IPS-15b (cell line): ENCODE results near the gene USH1G.

Experiments
- H3K27me3 ChIP-seq: one replicate; pipeline ENCODE4 v1.6.1; 2013; ENCODE audit warnings: low read length; ENCODE audit not compliant: control insufficient read depth, insufficient read depth
- H3K36me3 ChIP-seq: one replicate; pipeline ENCODE4 v1.6.1; 2013; ENCODE audit warnings: low read length; ENCODE audit not compliant: control insufficient read depth, insufficient read depth
- H3K4me1 ChIP-seq: one replicate; pipeline ENCODE4 v1.6.1; 2013; ENCODE audit warnings: mild to moderate bottlenecking, low read length; ENCODE audit not compliant: control insufficient read depth, insufficient read depth
- H3K4me3 ChIP-seq: one replicate; pipeline ENCODE4 v1.5.1; 2013; ENCODE audit warnings: low read depth, low read length
- H3K9ac ChIP-seq: one replicate; pipeline ENCODE4 v1.6.1; 2013; ENCODE audit warnings: low read depth, mild to moderate bottlenecking, low read length
- H3K9me3 ChIP-seq: one replicate; pipeline ENCODE4 v1.6.1; 2013; ENCODE audit warnings: mild to moderate bottlenecking, low read length; ENCODE audit not compliant: control insufficient read depth, insufficient read depth

Gene USH1G

GRCh38 chr17:74937064-74938051 is 14.3 kb upstream of the USH1G start:
- H3K27me3 ChIP-seq: peaks cover 68% of the 10 kb centered on the region
- H3K9ac ChIP-seq: no peak overlapping the region
- no peaks in the 10 kb centered on the region for H3K36me3 ChIP-seq
- no peaks in the 10 kb centered on the region for H3K9me3 ChIP-seq
- no peaks in the 10 kb centered on the region for H3K4me1 ChIP-seq
- peak overlapping the region; percentile 8 for H3K4me3 ChIP-seq

- Histone ChIP-seq H3K4me3 (peak overlapping the region; percentile 45), H3K27me3 (peaks cover 65% of the 10 kb centered on the region), H3K4me1 (no peaks in the 10 kb centered on the region), H3K9me3 (no peaks in the 10 kb centered on the region), H3K36me3 (no peaks in the 10 kb centered on the region), H3K9ac (no peak overlapping the region)
Observed at GRCh38 chr17:74936470-74936799, 13.4 kb upstream of the USH1G start.

GRCh38 chr17:74935585-74936469 is 12.8 kb upstream of the USH1G start, which contains the start of gene OTOP3:
Gene OTOP3, plus strand, starts transcription at chr17:74935898. Its CDS starts 24 bp downstream, at chr17:74935922.
- Histone ChIP-seq H3K4me3 (peak within 1 kb of the TSS; percentile 45), H3K4me1 (no peaks in the 10 kb centered on the region), H3K36me3 (no peaks in the 10 kb centered on the region), H3K27me3 (peaks cover 65% of the 10 kb centered on the region), H3K9me3 (no peaks in the 10 kb centered on the region), H3K9ac (no peak within 1 kb of the TSS)

GRCh38 chr17:74935048-74935447 is 12.0 kb upstream of the USH1G start:
- peak overlapping the region; percentile 45 for H3K4me3 ChIP-seq
- H3K9ac ChIP-seq: no peak overlapping the region
- H3K36me3 ChIP-seq: no peaks in the 10 kb centered on the region
- H3K9me3 ChIP-seq: no peaks in the 10 kb centered on the region
- H3K4me1 ChIP-seq: no peaks in the 10 kb centered on the region
- H3K27me3 ChIP-seq: peaks cover 65% of the 10 kb centered on the region

GRCh38 chr17:74930535-74931036 is 7.5 kb upstream of the USH1G start:
- H3K4me3 ChIP-seq: no peak overlapping the region
- no peaks in the 10 kb centered on the region for H3K4me1 ChIP-seq
- H3K36me3 ChIP-seq: no peaks in the 10 kb centered on the region
- no peaks in the 10 kb centered on the region for H3K9me3 ChIP-seq
- no peak overlapping the region for H3K9ac ChIP-seq
- H3K27me3 ChIP-seq: peaks cover 57% of the 10 kb centered on the region

GRCh38 chr17:74928786-74929185 is 5.7 kb upstream of the USH1G start:
- Histone ChIP-seq H3K4me3 (no peak overlapping the region), H3K9me3 (no peaks in the 10 kb centered on the region), H3K9ac (no peak overlapping the region), H3K36me3 (no peaks in the 10 kb centered on the region), H3K4me1 (no peaks in the 10 kb centered on the region), H3K27me3 (peaks cover 57% of the 10 kb centered on the region)

- Histone ChIP-seq H3K9me3 (no peaks in the 10 kb centered on the region), H3K9ac (no peak overlapping the region), H3K4me3 (peak overlapping the region; percentile 64), H3K36me3 (no peaks in the 10 kb centered on the region), H3K4me1 (peaks cover 3% of the 10 kb centered on the region), H3K27me3 (peaks cover 63% of the 10 kb centered on the region)
Observed at GRCh38 chr17:74925242-74925641, 2.2 kb upstream of the USH1G start.

GRCh38 chr17:74924250-74924948 is 1.3 kb upstream of the USH1G start, which contains the start of gene OTOP2:
Gene OTOP2, plus strand, starts transcription at chr17:74924273. Its CDS starts 360 bp downstream, at chr17:74924633.
- H3K4me1 ChIP-seq: peaks cover 3% of the 10 kb centered on the region
- peaks cover 64% of the 10 kb centered on the region for H3K27me3 ChIP-seq
- peak within 1 kb of the TSS; percentile 64 for H3K4me3 ChIP-seq
- peaks cover 3% of the 10 kb centered on the region for H3K36me3 ChIP-seq
- no peaks in the 10 kb centered on the region for H3K9me3 ChIP-seq
- no peak within 1 kb of the TSS for H3K9ac ChIP-seq

GRCh38 chr17:74923538-74924249 is 639 bp upstream of the USH1G start:
- no peaks in the 10 kb centered on the region for H3K9me3 ChIP-seq
- H3K4me3 ChIP-seq: peak overlapping the region; percentile 64
- peaks cover 3% of the 10 kb centered on the region for H3K36me3 ChIP-seq
- H3K27me3 ChIP-seq: peaks cover 60% of the 10 kb centered on the region
- peaks cover 3% of the 10 kb centered on the region for H3K4me1 ChIP-seq
- H3K9ac ChIP-seq: no peak overlapping the region

- H3K36me3 ChIP-seq: peaks cover 3% of the 10 kb centered on the region
- no peaks in the 10 kb centered on the region for H3K9me3 ChIP-seq
- peaks cover 52% of the 10 kb centered on the region for H3K27me3 ChIP-seq
- H3K4me3 ChIP-seq: peak overlapping the region; percentile 62
- no peak overlapping the region for H3K9ac ChIP-seq
- peaks cover 3% of the 10 kb centered on the region for H3K4me1 ChIP-seq
Observed at GRCh38 chr17:74922172-74922571, 883 bp downstream of the USH1G start.
